Kidney (tissue), 14 donors: ENCODE results near the gene ANKRD18A. TPM values are rescaled to one million over a fixed set of nuclear protein-coding genes. Genes with fewer than 3 reads are reported as not detected.

ENCODE experiments used
- DNase-seq, 5 donors: peaks; one replicate each; pipeline ENCODE4 v3.0.0-alpha.2; 2013 to 2020
- FAIRE-seq: peaks from 2 replicates; lab custom pipeline; 2012; peaks lifted over from hg19 to GRCh38; lab: Jason Lieb, UNC
- H3K27ac ChIP-seq, 2 donors: one replicate each; pipeline ENCODE4 v1.7.0; 2013; ENCODE audit warnings: low read depth in 2 of 2, low read length in 2 of 2, inconsistent platforms in 1 of 2
- H3K27me3 ChIP-seq: one replicate; pipeline ENCODE4 v1.7.1; 2013; ENCODE audit warnings: low read length, inconsistent platforms; ENCODE audit not compliant: control insufficient read depth, insufficient read depth
- H3K36me3 ChIP-seq, 3 donors: one replicate each; pipeline versions ENCODE4 v1.7.0 to v1.7.1; 2013; ENCODE audit warnings: low read length in 3 of 3, control low read depth in 1 of 3, inconsistent platforms in 1 of 3; ENCODE audit not compliant: insufficient read depth in 3 of 3, control insufficient read depth in 2 of 3
- H3K4me1 ChIP-seq, 3 donors: one replicate each; pipeline versions ENCODE4 v1.7.0 to v1.7.1; 2013; ENCODE audit warnings: low read length in 3 of 3, inconsistent platforms in 1 of 3, low read depth in 1 of 3; ENCODE audit not compliant: control insufficient read depth in 2 of 3, insufficient read depth in 2 of 3
- H3K4me3 ChIP-seq, 3 donors: one replicate each; pipeline versions ENCODE4 v1.7.0 to v1.8.1; 2013; ENCODE audit warnings: low read length in 3 of 3, control low read depth in 1 of 3, inconsistent platforms in 1 of 3
- H3K9ac ChIP-seq, 3 donors: one replicate each; pipeline versions ENCODE4 v1.7.0 to v1.7.1; 2013; ENCODE audit warnings: low read length in 3 of 3, control low read depth in 1 of 3, inconsistent platforms in 1 of 3
- H3K9me3 ChIP-seq, 3 donors: one replicate each; pipeline versions ENCODE4 v1.7.0 to v1.7.1; 2013; ENCODE audit warnings: low read length in 3 of 3, control low read depth in 1 of 3, inconsistent platforms in 1 of 3; ENCODE audit not compliant: control insufficient read depth in 2 of 3, insufficient read depth in 1 of 3
- intact Hi-C: fragments of 100-400 bp; cut with DNase I; formaldehyde crosslinking; loops from one replicate; pipeline ENCODE4 v1.11.1; 2022
- polyA plus RNA-seq: library from polyadenylated mRNA; stranded (reverse); fragments of 350-450 nt; fragmentation: Illumina TruSeq; extraction: RNeasy Lipid Tissue Mini Kit (QIAGEN cat#74804); gene quantifications from one replicate; pipeline ENCODE4 v1.2.3, GENCODE V29; 2014; ENCODE audit warnings: low read depth, low replicate concordance; ENCODE audit not compliant: insufficient read depth
- total RNA-seq: library from RNA; stranded (reverse); fragmentation: NEBNext Ultra II Directional; extraction: Animal tissue kit (Norgen Biotek cat#: 25700); gene quantifications from one replicate; pipeline ENCODE4 v1.2.1, GENCODE V29; 2021
- TF ChIP-seq, protein P1 (sequence below): IDR thresholded peaks from 3 replicates; pipeline ENCODE4 v1.5.1; 2012; ENCODE audit warnings: mild to moderate bottlenecking, moderate library complexity, borderline replicate concordance; ENCODE audit not compliant: insufficient read depth; ENCODE audit errors: extremely low read depth
- donor health status: control.
- donor health status: control.
- donor health status: control.
- donor health status: control.
- donor health status: control.
- donor health status: DM: yes; HTN: yes; CAD: no.
- donor health status: Normal renal cell carcinoma (clear cell type).

Gene ANKRD18A
- total and polyA plus RNA-seq, 2 donors from 2014 or later = 2.4 to 11.6 TPM

DNA sequence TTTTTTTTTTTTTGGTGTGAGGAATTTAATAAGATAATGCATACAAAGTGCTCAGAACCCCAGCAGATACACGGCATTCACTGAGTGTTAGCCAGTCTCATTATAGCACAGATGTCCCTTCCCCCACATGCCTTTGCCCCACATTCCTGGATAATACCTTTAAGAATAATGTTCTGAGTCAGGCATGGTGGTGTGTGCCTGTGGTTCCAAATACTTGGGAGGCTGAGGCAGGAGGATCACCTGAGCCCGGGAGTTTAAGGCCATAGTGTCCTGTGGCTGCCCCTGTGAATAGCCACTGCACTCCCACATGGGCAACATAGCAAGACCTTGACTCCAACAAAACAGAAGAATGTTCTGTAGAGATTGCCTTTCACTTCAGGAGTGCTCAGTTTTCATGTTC lies 24.2 kb upstream of the ANKRD18A start:
- no peaks in the 10 kb centered on the region for H3K4me1 ChIP-seq
- no peak overlapping the region for H3K27ac ChIP-seq
- H3K9me3 ChIP-seq = no peaks in the 10 kb centered on the region
- no peaks in the 10 kb centered on the region for H3K27me3 ChIP-seq
- TF ChIP-seq, protein P1, sequence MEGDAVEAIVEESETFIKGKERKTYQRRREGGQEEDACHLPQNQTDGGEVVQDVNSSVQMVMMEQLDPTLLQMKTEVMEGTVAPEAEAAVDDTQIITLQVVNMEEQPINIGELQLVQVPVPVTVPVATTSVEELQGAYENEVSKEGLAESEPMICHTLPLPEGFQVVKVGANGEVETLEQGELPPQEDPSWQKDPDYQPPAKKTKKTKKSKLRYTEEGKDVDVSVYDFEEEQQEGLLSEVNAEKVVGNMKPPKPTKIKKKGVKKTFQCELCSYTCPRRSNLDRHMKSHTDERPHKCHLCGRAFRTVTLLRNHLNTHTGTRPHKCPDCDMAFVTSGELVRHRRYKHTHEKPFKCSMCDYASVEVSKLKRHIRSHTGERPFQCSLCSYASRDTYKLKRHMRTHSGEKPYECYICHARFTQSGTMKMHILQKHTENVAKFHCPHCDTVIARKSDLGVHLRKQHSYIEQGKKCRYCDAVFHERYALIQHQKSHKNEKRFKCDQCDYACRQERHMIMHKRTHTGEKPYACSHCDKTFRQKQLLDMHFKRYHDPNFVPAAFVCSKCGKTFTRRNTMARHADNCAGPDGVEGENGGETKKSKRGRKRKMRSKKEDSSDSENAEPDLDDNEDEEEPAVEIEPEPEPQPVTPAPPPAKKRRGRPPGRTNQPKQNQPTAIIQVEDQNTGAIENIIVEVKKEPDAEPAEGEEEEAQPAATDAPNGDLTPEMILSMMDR = no peak
- intact Hi-C loops = no loop called here
- H3K4me3 ChIP-seq = no peak overlapping the region
- FAIRE-seq = no peak
- H3K36me3 ChIP-seq = no peaks in the 10 kb centered on the region
- no peak for DNase-seq
- H3K9ac ChIP-seq = no peak overlapping the region

DNA sequence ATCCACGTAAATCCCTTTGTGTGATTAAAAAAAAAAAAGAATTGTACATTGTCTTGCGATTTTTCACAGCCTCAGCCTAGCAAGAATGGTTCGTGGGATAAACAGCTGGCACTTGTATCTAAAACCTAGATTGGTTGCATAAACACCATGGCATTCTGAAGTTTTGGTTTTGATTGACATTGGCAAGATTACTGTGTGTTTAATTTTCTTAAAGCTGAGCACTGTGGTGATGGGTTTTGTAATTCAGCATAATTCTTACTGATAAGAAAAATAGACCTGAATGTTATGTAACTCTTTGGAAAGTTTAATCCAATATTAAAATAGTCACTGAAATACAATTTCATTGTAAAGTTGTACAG lies 23.4 kb upstream of the ANKRD18A start:
- Histone ChIP-seq H3K36me3 (no peaks in the 10 kb centered on the region), H3K27ac (no peak overlapping the region), H3K4me3 (no peak overlapping the region), H3K4me1 (no peaks in the 10 kb centered on the region), H3K27me3 (no peaks in the 10 kb centered on the region), H3K9ac (no peak overlapping the region), H3K9me3 (no peaks in the 10 kb centered on the region)
- DNase-seq = no peak
- intact Hi-C loops = no loop called here
- FAIRE-seq = no peak
- TF ChIP-seq, protein P1 = no peak

DNA sequence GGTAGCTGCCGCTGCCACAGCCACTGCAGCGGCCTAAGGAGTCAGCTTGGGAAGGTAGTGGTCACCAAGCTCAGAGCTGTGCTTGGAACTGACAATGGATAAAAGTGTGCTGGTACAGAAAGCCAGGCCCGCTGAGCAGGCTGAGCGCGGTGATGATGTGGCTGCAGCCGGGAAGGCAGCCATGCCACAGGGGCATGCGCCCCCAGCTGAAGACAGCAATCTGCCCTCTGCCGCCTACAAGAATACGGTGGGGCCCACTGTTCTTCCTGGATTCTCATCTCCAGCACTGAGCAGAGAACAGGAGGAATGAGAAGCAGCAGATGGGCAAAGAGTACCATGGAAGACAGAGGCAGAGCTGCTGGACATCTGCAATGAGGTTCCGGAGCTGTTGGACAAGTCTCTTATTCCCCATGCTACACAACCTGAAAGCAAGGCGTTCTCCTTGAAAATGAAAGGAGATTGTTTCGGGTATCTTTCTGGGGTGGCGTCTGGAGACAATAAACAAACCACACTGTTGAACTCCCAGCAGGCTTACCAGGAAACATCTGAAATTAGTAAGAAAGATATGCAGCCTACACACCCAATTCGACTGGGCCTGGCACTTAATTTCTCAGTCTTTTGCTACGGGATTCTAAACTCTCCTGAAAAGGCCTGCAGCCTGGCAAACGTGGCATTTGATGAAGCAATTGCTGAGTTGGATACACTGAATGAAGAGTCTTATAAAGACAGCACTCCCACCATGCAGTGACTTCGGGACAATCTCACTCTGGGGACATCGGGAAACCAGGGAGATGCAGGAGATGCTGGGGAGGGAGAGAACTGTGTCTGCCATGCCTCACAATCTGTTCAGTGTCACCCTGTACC lies 22.8 kb upstream of the ANKRD18A start:
- DNase-seq (no peak), FAIRE-seq (no peak)
- no peak overlapping the region for H3K4me3 ChIP-seq
- no peaks in the 10 kb centered on the region for H3K27me3 ChIP-seq
- TF ChIP-seq, protein P1 = no peak
- H3K9ac ChIP-seq = no peak overlapping the region
- intact Hi-C loops = no loop called here
- H3K4me1 ChIP-seq = no peaks in the 10 kb centered on the region
- no peaks in the 10 kb centered on the region for H3K36me3 ChIP-seq
- H3K27ac ChIP-seq = no peak overlapping the region
- H3K9me3 ChIP-seq = no peaks in the 10 kb centered on the region
